RCC 7860 (cell line): ENCODE data around the gene PTGDR.

Experiments used
- DNase-seq: peaks from one replicate; pipeline ENCODE4 v3.0.0-alpha.2; 2015; ENCODE audit warnings: low spot score
- FAIRE-seq: peaks from 2 replicates; lab custom pipeline; 2012; peaks lifted over from hg19 to GRCh38; lab: Jason Lieb, UNC

PTGDR gene

GRCh38 chr14:52307376-52307775 lies 39.9 kb downstream of the PTGDR start:
- FAIRE-seq (no peak), DNase-seq (no peak)

- DNase-seq (no peak), FAIRE-seq (no peak)
These were observed 40.4 kb downstream of the PTGDR start for GRCh38 chr14:52307905-52308304.

GRCh38 chr14:52310541-52310940 lies 43.0 kb downstream of the PTGDR start:
- FAIRE-seq (no peak), DNase-seq (no peak)

GRCh38 chr14:52312931-52313355 lies 45.4 kb downstream of the PTGDR start:
- DNase-seq, result no peak
- FAIRE-seq, result no peak

GRCh38 chr14:52313462-52313861 lies 46.0 kb downstream of the PTGDR start:
- DNase-seq, result no peak
- no peak for FAIRE-seq

GRCh38 chr14:52313903-52314594 lies 46.6 kb downstream of the PTGDR start, which contains the start of gene PTGER2:
TSS of gene PTGER2 (plus strand) at chr14:52314312. CDS start at chr14:52314549, 237 bp downstream.
- DNase-seq (peak; percentile 58), FAIRE-seq (no peak)

- FAIRE-seq, result no peak
- no peak for DNase-seq
These were observed 47.3 kb downstream of the PTGDR start for GRCh38 chr14:52314595-52315354.

- FAIRE-seq (no peak), DNase-seq (no peak)
These were observed 47.8 kb downstream of the PTGDR start for GRCh38 chr14:52315355-52315718.

GRCh38 chr14:52318062-52318461 lies 50.6 kb downstream of the PTGDR start:
- no peak for DNase-seq
- no peak for FAIRE-seq

GRCh38 chr14:52318826-52319645 lies 51.5 kb downstream of the PTGDR start:
- FAIRE-seq, result peak; percentile 26

GRCh38 chr14:52319919-52320318 lies 52.4 kb downstream of the PTGDR start:
- FAIRE-seq (no peak), DNase-seq (no peak)

More at GRCh38 chr14:52318826-52319645, 51.5 kb downstream of the PTGDR start:
- DNase-seq, result no peak

- peak; percentile 92 for FAIRE-seq
- peak; percentile 68 for DNase-seq
These were observed 57.6 kb downstream of the PTGDR start for GRCh38 chr14:52325126-52325525.

- FAIRE-seq (no peak), DNase-seq (no peak)
These were observed 58.1 kb downstream of the PTGDR start for GRCh38 chr14:52325630-52326029.
